ENCODE data around the gene TH.

GRCh38 chr11:2171591-2172003 is at the start of gene TH:
- no peak for TF ChIP-seq POLR2A (IDR thresholded peaks at IDR 0.05; ENCODE audit: extremely low read depth, insufficient read length)
- no peak for TF ChIP-seq CTCF (IDR thresholded peaks at IDR 0.05; ENCODE audit: low read depth, low read length)
- TF ChIP-seq, protein P1, sequence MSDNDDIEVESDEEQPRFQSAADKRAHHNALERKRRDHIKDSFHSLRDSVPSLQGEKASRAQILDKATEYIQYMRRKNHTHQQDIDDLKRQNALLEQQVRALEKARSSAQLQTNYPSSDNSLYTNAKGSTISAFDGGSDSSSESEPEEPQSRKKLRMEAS (IDR thresholded peaks at IDR 0.05; ENCODE audit: low read depth, low read length), result no peak
- no peak for TF ChIP-seq MYC (IDR thresholded peaks at IDR 0.05; ENCODE audit: low read depth, low read length)

All from NB4 (cell line).